GM21390 (cell line): ENCODE measurements around the gene C16orf90.
"Not testable (repeated sequence)": the region's sequence is repeated elsewhere in the genome, so short reads cannot be mapped to it uniquely, and the experiment has no call there.

Experiments used
- ATAC-seq: cut with Tn5 transposase; IDR thresholded peaks from one replicate; pipeline ENCODE4 v1.9.1; 2021; ENCODE audit not compliant: unreplicated experiment

Gene C16orf90

GRCh38 chr16:3485097-3485745 is 10.1 kb downstream of the C16orf90 start:
- ATAC-seq, result no peak

DNA sequence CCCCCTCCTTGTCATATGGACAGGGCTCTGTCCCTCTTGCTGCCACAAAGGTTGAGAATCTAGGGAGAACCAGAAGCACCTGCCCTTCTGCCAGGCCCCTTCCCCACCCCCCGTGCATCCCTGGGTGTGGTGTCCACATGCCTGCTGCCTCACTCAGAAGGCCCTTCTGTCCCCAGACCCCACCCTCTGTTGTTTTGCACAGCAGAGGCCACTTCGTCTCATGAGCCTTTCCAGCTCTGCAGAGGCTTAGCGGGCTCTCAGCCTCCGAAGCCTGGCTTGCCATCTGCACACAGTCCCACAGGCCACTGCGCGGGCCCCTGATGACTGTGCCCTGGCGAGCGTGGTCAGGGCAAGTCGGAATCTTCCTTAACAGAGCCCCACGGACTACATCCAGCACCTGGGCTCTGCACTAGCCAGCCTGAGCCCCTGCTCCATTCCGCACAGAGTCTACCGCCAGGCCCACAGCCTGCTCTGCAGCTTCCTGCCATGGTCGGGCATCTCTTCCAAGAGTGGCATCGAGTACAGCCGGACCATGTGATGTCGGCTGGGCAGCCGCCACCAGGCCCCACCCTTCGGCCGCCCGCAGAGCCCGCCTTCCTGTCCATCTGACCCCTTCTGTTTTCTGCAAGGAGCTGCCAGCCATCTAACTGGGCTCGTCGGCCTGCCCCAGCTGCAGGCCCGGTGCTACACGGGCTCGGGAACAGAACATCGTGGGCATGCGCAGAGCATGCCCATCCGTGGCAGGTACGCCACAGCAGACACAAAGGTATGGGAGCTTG is 10.8 kb downstream of the C16orf90 start:
- ATAC-seq, result no peak

GRCh38 chr16:3482659-3483241 is 12.5 kb downstream of the C16orf90 start:
- ATAC-seq, result no peak

DNA sequence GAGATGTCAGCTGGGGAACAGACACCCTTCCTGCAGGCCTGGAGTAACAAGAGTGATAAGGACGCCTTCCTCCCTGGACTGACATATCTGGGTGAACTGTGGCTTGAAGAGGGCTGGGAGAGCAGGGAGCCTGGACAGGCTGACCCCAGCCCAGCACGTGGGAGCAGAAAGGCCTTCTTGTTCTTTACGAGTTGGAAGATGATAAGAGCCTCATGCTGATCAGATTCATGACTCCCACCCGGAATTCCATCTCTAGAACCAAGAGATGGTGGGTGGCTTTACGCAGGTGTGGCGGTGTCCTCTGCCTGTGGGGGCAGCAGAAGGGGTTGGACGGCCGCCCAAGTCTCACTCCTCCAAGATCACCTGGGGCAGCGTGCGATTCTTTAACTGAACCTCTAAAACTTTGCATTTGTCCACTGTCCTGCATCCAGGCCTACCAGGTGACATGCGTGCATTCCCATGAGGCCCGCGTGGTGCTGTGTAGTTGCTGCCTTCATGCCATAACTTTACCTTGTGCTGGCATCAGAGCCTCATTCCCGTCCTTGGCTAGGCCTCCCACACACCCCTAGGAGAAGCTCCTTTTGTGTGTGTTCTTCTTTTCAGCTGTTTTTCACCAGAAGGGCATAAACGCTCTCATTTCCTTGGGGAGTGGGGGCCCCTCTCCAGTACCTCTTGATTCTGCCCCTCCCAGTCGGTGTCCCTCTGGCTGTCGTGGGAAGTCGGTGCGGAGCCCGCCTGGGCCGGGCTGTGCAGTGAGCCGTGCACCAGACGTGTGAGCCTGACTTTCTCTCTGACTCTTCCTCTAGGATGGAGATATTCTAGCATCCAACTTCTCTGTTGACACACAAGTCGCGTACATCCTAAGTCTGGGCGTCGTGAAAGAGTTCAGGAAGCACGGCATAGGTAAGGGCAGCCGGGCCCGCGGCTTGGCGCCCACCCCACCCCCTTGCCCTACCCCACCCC is 13.3 kb downstream of the C16orf90 start:
- no peak for ATAC-seq

DNA sequence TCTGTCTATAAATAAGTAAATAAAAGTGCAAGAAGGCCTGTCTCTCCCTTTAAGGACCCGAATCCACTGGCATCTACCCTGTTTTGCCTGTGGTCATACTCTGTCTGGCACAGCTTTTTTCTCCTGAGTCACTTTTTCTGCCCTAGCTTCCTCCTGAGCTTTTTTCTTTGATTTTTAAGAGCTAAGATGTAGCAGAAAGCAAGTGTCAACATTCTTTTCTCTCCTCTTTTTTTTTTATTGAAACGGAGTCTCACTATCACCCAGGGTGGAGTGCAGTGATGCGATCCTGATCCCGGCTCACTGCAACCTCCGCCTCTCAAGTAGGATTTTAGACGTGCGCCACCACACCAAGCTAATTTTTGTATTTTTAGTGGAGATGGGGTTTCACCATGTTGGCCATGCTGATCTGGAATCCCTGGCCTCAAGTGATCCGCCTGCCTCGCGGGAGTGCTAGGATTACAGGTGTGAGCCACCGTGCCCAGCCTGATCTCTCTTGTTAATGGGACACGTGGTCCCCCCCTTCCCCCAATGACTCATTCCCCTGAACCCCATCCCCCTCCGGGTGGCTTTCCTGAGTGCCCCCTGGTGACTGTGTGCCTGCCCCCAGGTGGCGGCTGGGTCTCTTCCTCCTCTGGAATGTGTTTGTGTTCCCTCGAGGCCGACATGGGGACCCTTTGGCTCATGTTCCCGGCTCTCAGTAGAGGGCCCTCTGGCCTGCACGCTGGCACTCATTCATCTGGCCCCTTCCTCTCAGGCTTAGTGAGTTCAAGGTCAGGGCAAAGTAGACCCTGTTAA is 14.2 kb downstream of the C16orf90 start:
- no peak for ATAC-seq

DNA sequence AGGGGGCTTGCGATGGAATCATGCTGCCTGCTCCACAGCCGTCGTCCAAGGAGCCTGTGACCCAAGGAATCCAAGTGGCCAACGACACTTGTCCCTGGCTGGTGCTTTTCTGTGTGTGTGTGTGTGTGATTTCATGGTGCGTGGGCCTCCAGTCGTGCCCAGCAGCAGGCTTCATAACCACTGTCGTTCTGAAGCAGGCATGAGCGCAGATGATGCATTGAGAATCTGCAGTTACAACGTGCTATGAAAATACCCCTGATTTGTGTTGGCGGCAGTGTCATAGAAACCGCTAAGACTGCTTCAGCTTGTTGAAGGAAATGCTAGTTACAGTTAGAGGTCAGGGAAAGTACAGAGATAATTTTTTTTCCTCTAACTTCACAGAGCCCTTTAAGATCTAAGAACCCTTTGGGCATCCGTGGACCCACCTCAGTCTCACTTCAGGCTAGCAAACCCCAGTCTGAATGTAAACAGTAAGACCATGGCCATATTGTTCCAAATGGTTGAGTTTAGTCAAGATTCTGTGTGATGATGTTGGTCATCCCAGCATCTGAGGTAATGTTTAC is 15.6 kb downstream of the C16orf90 start:
- ATAC-seq, result no peak

DNA sequence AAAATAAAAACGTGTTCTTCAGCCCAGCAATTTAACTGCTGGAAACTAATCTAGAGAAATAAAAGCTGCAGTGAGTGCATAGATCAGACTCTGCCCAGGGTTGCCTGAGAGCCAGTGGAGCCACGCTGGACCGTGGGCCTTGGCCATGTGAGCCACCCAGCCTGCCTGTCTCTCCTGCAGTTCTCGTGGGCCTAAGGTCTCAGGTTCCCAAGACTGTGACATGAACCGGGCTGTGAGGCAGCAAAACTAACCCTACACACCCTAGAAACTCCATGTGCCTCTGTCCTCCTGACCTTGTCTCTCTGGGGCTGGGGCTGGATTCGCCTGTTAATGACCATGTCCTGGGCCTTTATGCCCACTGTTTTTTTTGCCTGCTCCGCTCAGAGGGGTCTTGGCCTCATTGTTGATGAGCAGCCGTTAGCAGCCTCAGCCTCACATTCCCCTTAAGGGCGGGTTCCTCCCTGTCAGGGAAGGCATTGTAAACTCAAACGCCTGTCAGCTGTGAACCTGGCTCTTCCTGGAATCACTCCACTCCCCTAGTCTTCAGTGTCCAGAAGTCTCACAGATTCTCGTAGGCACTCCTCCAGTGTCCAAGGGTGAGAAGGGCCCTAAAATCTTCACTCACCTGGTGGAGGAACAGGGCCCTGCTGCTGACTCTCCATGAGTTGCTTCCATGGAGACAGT is 16.9 kb downstream of the C16orf90 start:
- no peak for ATAC-seq

DNA sequence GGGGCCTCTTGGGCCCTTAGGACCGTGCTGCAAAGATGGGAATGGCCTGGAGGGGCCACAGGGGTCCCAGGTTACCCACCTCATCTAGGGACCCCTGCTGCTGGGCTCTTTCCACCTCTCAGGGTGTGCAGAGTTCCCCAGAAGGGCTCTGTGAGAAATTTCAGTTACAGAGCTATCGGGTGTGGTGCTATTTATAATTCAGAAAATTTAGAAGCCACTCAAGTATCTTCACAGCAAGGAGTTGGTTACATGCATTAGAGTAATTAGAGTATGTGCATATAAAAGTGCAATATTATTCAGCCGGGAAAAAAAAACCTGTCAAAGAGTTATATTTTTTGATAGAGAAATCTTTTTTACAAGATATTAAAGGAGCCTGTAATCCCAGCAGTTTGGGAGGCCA is 18.9 kb downstream of the C16orf90 start:
- no peak for ATAC-seq

- ATAC-seq, result no peak
Observed at GRCh38 chr16:3475604-3476375, 19.5 kb downstream of the C16orf90 start.

GRCh38 chr16:3474870-3475269 is 20.4 kb downstream of the C16orf90 start:
- ATAC-seq, result not testable (repeated sequence)

DNA sequence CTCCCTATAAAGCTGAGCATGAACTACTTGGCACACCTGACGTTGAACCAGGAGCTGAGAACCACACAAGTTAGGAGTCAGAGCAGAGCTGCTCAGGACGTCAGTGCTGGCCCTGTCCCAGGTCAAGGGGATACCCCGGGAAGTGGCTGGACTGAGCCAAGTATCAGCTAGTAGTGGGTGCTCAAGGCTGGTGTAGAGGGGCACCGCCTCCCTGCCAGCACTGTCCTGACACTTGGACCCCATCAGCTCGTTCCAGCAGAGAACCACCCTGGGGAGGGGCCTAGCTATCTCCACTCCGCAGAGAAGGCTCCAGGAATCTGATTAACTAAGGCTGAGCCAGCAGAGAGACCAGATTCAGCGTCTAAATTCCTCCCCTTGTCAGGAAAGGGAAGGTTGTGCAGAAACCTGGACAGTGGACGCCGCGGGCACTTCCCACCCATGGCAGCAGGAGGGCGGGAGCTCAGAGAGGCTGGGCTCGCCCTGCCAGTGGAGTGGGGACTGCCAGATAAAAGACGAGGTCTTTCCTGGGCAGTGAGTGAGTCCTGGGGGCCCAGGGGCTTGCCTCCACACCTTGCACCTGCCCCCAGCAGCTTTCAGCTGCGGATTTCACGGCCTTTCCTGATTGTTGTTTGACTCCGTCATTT is 21.0 kb downstream of the C16orf90 start:
- ATAC-seq, result no peak

DNA sequence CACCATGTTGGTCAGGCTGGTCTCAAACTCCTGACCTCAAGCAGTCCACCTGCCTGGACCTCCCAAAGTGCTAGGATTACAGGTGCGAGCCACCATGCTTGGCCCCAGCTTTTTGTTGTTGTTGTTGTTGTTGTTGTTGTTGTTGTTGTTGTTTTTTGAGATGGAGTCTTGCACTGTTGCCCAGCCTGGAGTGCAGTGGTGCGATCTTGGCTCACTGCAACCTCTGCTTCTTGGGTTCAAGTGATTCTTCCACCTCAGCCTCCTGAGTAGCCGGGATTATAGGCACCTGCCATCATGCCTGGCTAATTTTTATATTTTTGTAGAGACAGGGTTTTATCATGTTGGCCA is 21.7 kb downstream of the C16orf90 start:
- ATAC-seq, result not testable (repeated sequence)

DNA sequence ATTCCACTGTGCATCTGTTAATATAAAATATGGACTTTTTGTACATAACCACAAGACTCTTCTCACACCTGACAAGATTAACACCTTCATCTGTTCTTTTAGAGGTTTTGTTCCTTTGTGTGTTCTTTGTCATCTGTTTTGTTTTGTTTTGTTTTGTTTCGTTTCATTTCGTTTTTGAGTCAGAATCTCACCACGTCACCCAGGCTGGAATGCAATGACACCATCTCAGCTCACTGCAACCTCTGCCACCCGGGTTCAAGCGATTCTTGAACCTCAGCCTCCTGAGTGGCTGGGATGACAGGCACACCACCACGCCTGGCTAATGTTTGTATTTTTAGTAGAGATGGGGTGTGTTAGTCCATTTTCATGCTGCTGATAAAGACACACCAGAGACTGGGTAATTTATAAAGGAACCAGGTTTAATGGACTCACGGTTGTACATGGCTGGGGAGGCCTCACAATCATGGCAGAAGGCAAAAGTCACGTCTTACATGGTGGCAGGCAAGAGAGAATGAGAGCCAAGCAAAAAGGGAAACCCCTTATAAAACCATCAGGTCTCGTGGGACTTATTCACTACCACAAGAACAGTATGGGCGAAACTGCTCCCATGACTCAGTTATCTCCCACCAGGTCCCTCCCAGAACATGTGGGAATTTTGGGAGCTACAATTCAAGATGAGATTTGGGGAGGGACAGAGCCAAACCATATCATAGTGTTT is 22.3 kb downstream of the C16orf90 start:
- ATAC-seq, result no peak

DNA sequence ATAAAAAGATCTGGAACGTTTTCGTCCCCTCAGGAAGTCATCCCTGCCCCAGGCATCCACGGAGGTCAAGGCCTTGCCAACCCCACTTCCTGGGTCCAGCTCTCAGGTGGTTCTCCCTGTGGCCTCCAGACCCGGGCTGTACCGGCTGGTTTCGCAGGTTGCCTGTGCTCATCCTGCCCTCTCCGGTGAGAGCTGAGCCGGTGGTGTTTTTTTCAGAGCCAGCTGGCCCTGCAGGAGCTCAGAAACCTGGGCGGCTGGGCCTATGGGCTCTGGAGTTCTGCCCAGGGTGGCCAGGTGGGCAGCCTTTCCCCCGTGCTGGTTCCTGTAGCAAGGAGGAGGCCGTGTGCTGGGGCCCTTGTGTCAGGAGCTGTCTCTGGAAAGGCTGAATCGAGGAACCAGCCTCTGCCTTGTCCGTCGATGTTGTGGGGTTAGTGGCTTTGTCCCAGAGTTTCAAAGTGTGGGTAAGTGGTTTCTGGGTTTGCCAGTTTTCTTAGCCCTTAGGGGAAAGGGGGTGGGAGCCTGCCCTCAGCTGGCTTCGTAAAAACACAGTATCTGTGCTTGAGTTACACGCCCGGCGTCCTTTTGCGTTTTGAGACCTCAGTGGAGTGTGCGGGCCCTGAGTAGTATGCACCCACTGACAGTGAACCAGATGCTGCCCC is 23.6 kb downstream of the C16orf90 start:
- ATAC-seq, result no peak

DNA sequence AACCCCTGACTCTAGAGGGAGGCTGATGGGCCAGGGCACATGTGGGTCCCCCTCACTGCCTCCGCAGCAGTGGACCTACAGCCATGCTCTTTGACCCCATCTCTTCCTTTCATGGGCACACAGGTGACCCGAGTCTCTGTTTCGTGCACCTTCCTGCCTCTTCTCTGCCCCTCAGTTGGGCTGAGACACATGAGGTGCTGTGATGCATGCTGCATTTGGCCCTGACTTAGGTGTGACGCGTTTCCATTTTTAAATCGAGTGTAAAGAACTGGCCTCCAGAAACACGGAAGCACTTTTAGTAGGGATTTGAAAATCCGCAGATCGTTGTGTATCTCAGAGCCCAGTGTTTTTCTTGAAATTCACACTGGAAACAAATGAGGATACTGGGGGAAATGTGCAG is 24.6 kb downstream of the C16orf90 start:
- no peak for ATAC-seq

- no peak for ATAC-seq
Observed at GRCh38 chr16:3469736-3470135, 25.6 kb downstream of the C16orf90 start.

DNA sequence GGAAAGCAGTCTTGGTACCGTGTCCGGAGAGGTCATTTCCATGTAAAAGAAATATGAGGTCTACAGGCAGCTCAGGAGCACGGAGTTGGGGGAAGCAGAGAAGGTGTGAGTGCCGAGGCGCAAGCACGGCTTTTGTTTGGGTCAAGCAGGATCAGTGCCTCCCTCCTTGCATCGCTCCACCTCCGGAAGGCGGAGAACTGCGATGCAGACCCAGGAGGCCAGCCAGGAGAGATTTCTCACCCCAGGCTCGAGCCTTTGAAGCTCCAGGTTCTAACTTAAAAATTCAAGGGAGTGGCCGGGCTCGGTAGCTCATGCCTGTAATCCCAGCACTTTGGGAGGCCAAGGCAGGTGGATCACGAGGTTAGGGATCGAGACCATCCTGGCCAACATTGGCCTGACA is 26.8 kb downstream of the C16orf90 start:
- ATAC-seq, result no peak
